ENCODE data around the gene NOVA1. TPM values are rescaled to one million over a fixed set of nuclear protein-coding genes. Genes with fewer than 3 reads are reported as not detected.

NOVA1 gene
- total RNA-seq, 2 experiments from 2014 or later, result not detected

DNA sequence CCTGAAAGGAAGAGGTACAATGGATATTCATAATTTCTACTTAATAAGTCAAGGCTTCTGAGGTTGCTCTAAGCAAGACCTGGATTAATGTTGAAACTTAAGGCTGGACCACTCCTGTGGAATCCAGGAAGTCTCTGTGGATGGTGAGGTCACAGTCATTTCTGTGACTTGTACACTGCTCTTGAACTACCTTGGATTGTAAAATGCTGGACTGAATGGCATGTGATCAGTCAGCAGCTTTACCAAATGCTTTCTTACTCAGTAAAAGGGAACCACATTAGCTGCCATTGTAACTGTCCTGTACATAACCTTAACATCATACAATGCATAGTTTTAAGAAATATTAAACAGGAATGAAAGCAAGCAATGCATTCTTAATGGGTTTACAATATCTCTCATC, 182.9 kb downstream of the NOVA1 start:
- Mint-ChIP-seq H3K27ac (no peak overlapping the region), H3K4me1 (ENCODE audit: low read depth) (no peaks in the 10 kb centered on the region), H3K9me3 (peaks cover 35% of the 10 kb centered on the region), H3K27me3 (no peaks in the 10 kb centered on the region), H3K4me3 (no peak overlapping the region), H3K36me3 (no peaks in the 10 kb centered on the region)
- intact Hi-C loops (cut with micrococcal nuclease), result no loop called here
- POLR2A ChIA-PET, result no interaction called here
- DNase-seq, result no peak
- CTCF ChIA-PET, result no interaction called here

DNA sequence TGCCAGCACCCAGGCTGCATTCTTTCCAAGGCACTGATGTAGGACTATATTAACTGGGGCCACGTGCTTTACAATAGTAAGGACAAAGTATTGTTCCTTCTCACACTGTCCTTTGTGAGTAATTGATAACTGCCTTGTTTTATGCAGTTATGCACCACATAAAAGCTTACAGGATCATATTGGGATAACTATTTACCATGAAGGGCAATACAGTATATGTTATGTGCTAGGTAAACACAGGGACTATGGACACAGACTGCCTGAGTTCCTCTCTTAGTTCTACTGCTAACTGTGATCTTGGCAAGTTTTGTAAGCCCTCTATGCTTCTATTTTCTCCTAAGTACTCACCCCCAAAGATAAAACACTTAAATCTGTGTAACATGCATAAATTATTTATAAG, 183.7 kb downstream of the NOVA1 start:
- DNase-seq, result no peak
- H3K4me3 Mint-ChIP-seq, result no peak overlapping the region
- no peaks in the 10 kb centered on the region for H3K4me1 Mint-ChIP-seq (ENCODE audit: low read depth)
- H3K36me3 Mint-ChIP-seq, result no peaks in the 10 kb centered on the region
- no peaks in the 10 kb centered on the region for H3K27me3 Mint-ChIP-seq
- intact Hi-C loops (cut with micrococcal nuclease), result no loop called here
- no peak overlapping the region for H3K27ac Mint-ChIP-seq
- H3K9me3 Mint-ChIP-seq, result peaks cover 32% of the 10 kb centered on the region
- ChIA-PET POLR2A (no interaction called here), CTCF (no interaction called here)

DNA sequence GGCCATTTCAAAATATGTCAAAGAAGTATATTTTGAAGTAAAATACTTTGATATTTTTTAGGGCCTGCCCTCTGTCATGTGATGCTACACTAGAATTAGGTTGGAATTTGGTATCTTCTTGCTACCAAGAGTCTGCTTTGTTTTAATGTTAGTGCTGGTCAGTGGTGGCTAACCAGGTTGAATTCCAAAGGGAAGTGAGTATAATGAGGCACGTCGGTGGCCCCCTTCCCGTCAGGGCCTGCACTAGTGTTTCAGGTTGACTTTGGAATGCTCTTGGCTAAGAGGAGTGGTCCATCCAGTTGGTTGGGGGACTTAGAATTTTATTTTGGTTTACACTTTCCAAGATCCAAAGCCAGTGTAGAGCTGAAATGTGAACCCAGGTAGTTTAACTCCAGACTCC, 185.4 kb downstream of the NOVA1 start:
- ChIA-PET CTCF (no interaction called here), POLR2A (no interaction called here)
- Mint-ChIP-seq H3K27ac (no peak overlapping the region), H3K27me3 (no peaks in the 10 kb centered on the region), H3K4me3 (no peak overlapping the region), H3K9me3 (peaks cover 34% of the 10 kb centered on the region), H3K36me3 (no peaks in the 10 kb centered on the region), H3K4me1 (ENCODE audit: low read depth) (no peaks in the 10 kb centered on the region)
- DNase-seq, result no peak
- intact Hi-C loops (cut with micrococcal nuclease), result no loop called here

DNA sequence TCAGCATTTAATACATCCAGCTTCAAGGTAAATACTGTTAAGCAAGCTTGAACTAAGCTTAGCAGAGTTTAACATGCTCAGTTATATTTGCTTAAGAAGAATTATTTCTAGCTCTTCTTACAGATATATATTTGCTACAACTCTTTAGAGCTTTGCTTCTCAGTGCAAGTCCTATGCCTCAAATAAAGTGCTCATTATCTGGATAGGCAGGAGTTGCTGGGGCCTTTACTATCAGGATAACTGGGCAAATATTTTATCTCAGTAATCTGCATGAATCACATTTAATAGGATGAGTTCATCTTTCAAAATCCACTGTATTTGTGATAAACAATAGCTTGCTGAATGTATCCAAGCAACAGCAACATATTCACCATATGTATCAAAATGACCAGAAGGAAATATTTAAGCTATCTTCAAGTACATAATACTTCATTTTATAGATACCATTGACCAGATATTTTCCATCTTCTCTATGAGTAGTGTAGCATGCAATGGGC, 187.6 kb downstream of the NOVA1 start:
- intact Hi-C loops (cut with micrococcal nuclease), result no loop called here
- no peaks in the 10 kb centered on the region for H3K36me3 Mint-ChIP-seq
- no peaks in the 10 kb centered on the region for H3K27me3 Mint-ChIP-seq
- no peak overlapping the region for H3K27ac Mint-ChIP-seq
- ChIA-PET POLR2A (no interaction called here), CTCF (no interaction called here)
- H3K4me1 Mint-ChIP-seq (ENCODE audit: low read depth), result no peaks in the 10 kb centered on the region
- DNase-seq, result no peak
- no peak overlapping the region for H3K4me3 Mint-ChIP-seq
- H3K9me3 Mint-ChIP-seq, result peaks cover 31% of the 10 kb centered on the region

DNA sequence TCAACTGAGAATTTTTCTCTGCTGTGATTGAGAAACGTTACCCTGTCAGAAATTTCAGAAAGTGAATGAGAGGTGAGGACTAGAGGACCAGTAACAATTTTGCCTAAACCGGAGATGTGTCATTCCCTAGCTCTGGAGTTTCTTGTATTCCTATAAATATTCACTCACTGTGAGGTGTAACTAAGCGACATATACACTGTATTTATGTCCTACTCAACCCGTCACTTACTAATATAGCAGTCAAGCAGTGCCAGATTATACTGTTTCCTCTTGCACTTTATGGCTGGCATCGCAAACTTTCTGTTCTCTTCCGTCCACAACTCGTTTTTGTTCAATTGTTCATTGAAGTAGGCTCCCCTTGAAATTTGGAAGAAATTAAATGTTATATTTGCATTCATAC, 192.9 kb downstream of the NOVA1 start:
- DNase-seq, result no peak
- Mint-ChIP-seq H3K36me3 (no peaks in the 10 kb centered on the region), H3K4me3 (no peak overlapping the region), H3K9me3 (peaks cover 40% of the 10 kb centered on the region), H3K27me3 (no peaks in the 10 kb centered on the region), H3K4me1 (ENCODE audit: low read depth) (no peaks in the 10 kb centered on the region), H3K27ac (no peak overlapping the region)
- ChIA-PET POLR2A (no interaction called here), CTCF (no interaction called here)
- intact Hi-C loops (cut with micrococcal nuclease), result no loop called here

DNA sequence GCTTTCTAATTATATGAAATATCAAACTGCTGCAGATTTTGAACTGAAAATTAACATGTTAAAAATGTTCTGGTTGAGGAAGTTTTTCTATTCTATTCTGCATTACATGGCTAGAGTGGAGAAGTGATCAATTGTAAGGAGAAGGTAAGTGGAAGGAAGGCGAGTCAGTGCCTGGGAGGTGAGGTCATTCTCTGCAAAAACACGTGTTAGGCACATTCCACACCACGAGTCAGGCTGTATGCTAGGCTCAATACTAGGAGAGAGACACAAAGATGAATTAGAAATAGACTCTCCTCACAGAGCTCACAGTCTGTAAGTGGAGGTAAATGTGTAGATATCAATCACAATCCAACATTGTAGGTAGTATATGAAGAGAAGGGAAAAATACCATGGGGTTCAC, 194.1 kb downstream of the NOVA1 start:
- intact Hi-C loops (cut with micrococcal nuclease), result no loop called here
- CTCF ChIA-PET, result no interaction called here
- H3K27ac Mint-ChIP-seq, result no peak overlapping the region
- POLR2A ChIA-PET, result no interaction called here
- no peaks in the 10 kb centered on the region for H3K27me3 Mint-ChIP-seq
- H3K36me3 Mint-ChIP-seq, result no peaks in the 10 kb centered on the region
- H3K4me1 Mint-ChIP-seq (ENCODE audit: low read depth), result no peaks in the 10 kb centered on the region
- H3K4me3 Mint-ChIP-seq, result no peak overlapping the region
- DNase-seq, result no peak
- peaks cover 44% of the 10 kb centered on the region for H3K9me3 Mint-ChIP-seq

- Mint-ChIP-seq H3K4me3 (no peak overlapping the region), H3K4me1 (ENCODE audit: low read depth) (no peaks in the 10 kb centered on the region)
- intact Hi-C loops (cut with micrococcal nuclease), result no loop called here
These were observed 195.7 kb downstream of the NOVA1 start for GRCh38 chr14:26402126-26402525.

DNA sequence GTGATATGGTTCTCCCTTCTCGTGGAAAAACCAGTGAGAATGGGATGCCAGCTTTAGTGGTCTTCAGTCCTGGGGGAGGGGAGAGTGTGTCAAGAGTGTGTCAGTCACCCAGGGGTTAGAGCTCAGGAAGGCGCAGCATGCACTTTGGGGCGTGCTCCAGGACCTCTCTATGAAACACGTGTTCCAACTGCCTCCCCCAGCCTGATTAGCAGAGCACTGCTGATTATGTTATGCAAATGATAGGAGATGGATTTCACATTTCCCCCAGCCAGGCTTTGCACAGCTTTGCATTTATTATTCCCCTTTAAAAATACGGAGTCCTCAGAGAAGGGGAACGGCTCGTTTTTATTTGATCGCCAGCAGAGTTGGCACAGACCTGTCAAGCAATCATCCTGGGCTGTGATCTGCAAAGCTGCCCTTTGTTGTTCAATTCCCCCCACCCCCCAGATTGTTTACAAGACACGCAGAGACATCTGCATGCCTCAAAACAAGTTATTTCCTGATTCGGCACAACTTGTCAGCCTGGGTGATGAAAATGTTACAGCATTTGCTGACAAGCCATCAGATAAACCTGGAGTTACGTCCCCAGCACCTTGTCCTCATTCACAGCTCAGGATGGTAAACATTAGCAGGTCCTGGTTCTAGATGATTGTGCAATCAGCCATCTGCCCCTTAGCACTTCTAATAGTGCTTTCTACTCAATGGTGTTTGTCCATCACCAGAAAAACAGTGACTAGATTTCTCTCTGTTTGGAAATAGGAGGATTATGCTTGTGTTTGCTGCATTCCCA, 196.5 kb downstream of the NOVA1 start:
- intact Hi-C loops (cut with micrococcal nuclease), result no loop called here
- Mint-ChIP-seq H3K27ac (no peak overlapping the region), H3K4me3 (no peak overlapping the region), H3K4me1 (ENCODE audit: low read depth) (no peaks in the 10 kb centered on the region), H3K9me3 (peaks cover 41% of the 10 kb centered on the region), H3K36me3 (no peaks in the 10 kb centered on the region), H3K27me3 (no peaks in the 10 kb centered on the region)
- no peak for DNase-seq
- POLR2A ChIA-PET, result no interaction called here
- CTCF ChIA-PET, result interaction anchor here (0.9 kb wide), 1 partner anchor 7 kb away, joined by 3 read pairs; no protein-coding TSS in a partner anchor

More at GRCh38 chr14:26402126-26402525, 195.7 kb downstream of the NOVA1 start:
- no peaks in the 10 kb centered on the region for H3K36me3 Mint-ChIP-seq
- peaks cover 41% of the 10 kb centered on the region for H3K9me3 Mint-ChIP-seq
- POLR2A ChIA-PET, result no interaction called here
- no peaks in the 10 kb centered on the region for H3K27me3 Mint-ChIP-seq
- no peak for DNase-seq
- CTCF ChIA-PET, result interaction anchor here (0.9 kb wide), 1 partner anchor 8 kb away, joined by 3 read pairs; no protein-coding TSS in a partner anchor
- H3K27ac Mint-ChIP-seq, result no peak overlapping the region

DNA sequence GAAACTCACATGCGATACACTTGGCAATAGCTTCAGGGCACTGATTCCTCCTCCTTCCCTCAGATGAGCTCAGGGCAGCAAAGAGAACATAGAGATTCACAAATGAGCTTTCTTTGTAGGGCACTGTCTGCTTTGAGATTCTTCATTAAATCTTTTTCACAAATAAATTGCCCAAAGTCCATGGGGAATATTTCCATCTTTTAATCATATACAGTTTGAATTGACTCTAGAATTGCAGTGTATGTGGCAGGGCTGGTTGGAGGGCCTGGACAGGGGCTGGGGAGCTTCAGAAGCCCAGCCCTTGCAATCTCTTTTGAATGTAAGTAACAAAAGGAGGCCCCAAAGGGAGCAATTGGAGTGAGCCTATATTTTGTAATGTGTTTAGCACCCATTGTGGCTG, 197.5 kb downstream of the NOVA1 start:
- ChIA-PET CTCF (no interaction called here), POLR2A (no interaction called here)
- peaks cover 38% of the 10 kb centered on the region for H3K9me3 Mint-ChIP-seq
- H3K27ac Mint-ChIP-seq, result no peak overlapping the region
- DNase-seq, result no peak
- H3K36me3 Mint-ChIP-seq, result no peaks in the 10 kb centered on the region
- intact Hi-C loops (cut with micrococcal nuclease), result no loop called here
- H3K4me1 Mint-ChIP-seq (ENCODE audit: low read depth), result no peaks in the 10 kb centered on the region
- no peaks in the 10 kb centered on the region for H3K27me3 Mint-ChIP-seq
- H3K4me3 Mint-ChIP-seq, result no peak overlapping the region

- no peak overlapping the region for H3K4me3 Mint-ChIP-seq
- H3K27ac Mint-ChIP-seq, result no peak overlapping the region
- ChIA-PET POLR2A (no interaction called here), CTCF (no interaction called here)
- intact Hi-C loops (cut with micrococcal nuclease), result no loop called here
- no peaks in the 10 kb centered on the region for H3K4me1 Mint-ChIP-seq (ENCODE audit: low read depth)
- H3K36me3 Mint-ChIP-seq, result no peaks in the 10 kb centered on the region
- no peak for DNase-seq
- peaks cover 41% of the 10 kb centered on the region for H3K9me3 Mint-ChIP-seq
- no peaks in the 10 kb centered on the region for H3K27me3 Mint-ChIP-seq
These were observed 199.2 kb downstream of the NOVA1 start for GRCh38 chr14:26398616-26399015.

Data from activated CD4-positive, alpha-beta memory T cell treated with anti-CD3 and anti-CD28 coated beads for 36 hours (primary cell).